ENCODE results near the gene NPTXR. TPM values are rescaled to one million over a fixed set of nuclear protein-coding genes. Genes with fewer than 3 reads are reported as not detected.

Gene NPTXR
- total and polyA plus RNA-seq, 2 donors (not counting 3 experiments of a cell fraction or from before 2014, with no cell fraction given): 0.37 to 0.73 TPM

- Histone ChIP-seq H3K4me2 (ENCODE audit: insufficient read depth, low read length) (no peak overlapping the region), H3K79me2 (ENCODE audit: control insufficient read depth, insufficient read depth, low read length) (no peaks in the 10 kb centered on the region), H4K20me1 (replicated peaks; ENCODE audit: control insufficient read depth, extremely low read depth, insufficient read depth, low read length) (no peaks in the 10 kb centered on the region), H3K4me1 (ENCODE audit: control insufficient read depth, extremely low read depth, insufficient read depth, low read length) (peaks cover 3% of the 10 kb centered on the region), H3K27ac (ENCODE audit: insufficient read depth, low read depth, low read length) (no peak overlapping the region), H3K4me3 (replicated peaks in 1 of 3; ENCODE audit: insufficient read depth in 1 of 3, low read depth in 1 of 3, low read length in 3 of 3) (no peak overlapping the region), H2AFZ (ENCODE audit: low read depth, low read length) (no peak overlapping the region), H3K9me3 (replicated peaks; ENCODE audit: control insufficient read depth, insufficient read depth, low read length) (no peaks in the 10 kb centered on the region), H3K27me3 (ENCODE audit: control insufficient read depth in 2 of 2, insufficient read depth in 2 of 2, low read length in 2 of 2) (peaks cover 19 to 26% of the 10 kb centered on the region in 2 experiments), H3K36me3 (ENCODE audit: control insufficient read depth in 2 of 2, extremely low read depth in 1 of 2, insufficient read depth in 2 of 2, low read length in 2 of 2) (no peaks in the 10 kb centered on the region), H3K9ac (replicated peaks; ENCODE audit: extremely low read depth, insufficient read depth, low read length) (no peak overlapping the region), H3K9me1 (replicated peaks; ENCODE audit: control insufficient read depth, extremely low read depth, insufficient read depth, low read length) (no peaks in the 10 kb centered on the region)
- intact Hi-C loops (cut with micrococcal nuclease): no loop called here
- no TSS peak for BruUV-seq (replicated peaks)
- dilution Hi-C loops (cut with MboI; ENCODE audit: extremely low pct_ligation_motif_present, low sequenced_read_pairs): no loop called here
- DNase-seq (ENCODE audit: low read depth, low spot score) (no peak), FAIRE-seq (no peak)
- TF ChIP-seq POLR2AphosphoS5 (IDR thresholded peaks at IDR 0.05; ENCODE audit: insufficient read depth, low read depth, low read length) (no peak), CTCF (IDR thresholded peaks at IDR 0.05; ENCODE audit: extremely low read depth in 1 of 2, insufficient read depth in 1 of 2, low read depth in 1 of 2, low read length in 2 of 2) (no peak), MYC (IDR thresholded peaks at IDR 0.05; ENCODE audit: low read depth, low read length) (no peak), JUN (IDR thresholded peaks at IDR 0.05; ENCODE audit: borderline replicate concordance, insufficient read depth, insufficient read length, low read depth) (no peak), MAX (IDR thresholded peaks at IDR 0.05; ENCODE audit: insufficient read depth, insufficient read length) (no peak), EZH2 (IDR thresholded peaks at IDR 0.05; ENCODE audit: borderline replicate concordance, low read depth, low read length, severe bottlenecking) (no peak), FOS (IDR thresholded peaks at IDR 0.05; ENCODE audit: borderline replicate concordance, insufficient read depth, low read length) (no peak), GATA2 (IDR thresholded peaks at IDR 0.05; ENCODE audit: insufficient read depth, insufficient read length, low read depth, low read length) (no peak), POLR2A (IDR thresholded peaks at IDR 0.05; ENCODE audit: low read depth, low read length) (no peak)
- ChIA-PET CTCF (interaction anchor here (14.8 kb wide), 1 partner anchor 73 kb away, joined by 198 read pairs; no protein-coding TSS in a partner anchor), POLR2A (no interaction called here)
These were observed 2.6 kb downstream of the NPTXR start for GRCh38 chr22:38841211-38841610.
